Adrenal gland (tissue), 12 donors: ENCODE results near the gene MRGPRD. TPM values are rescaled to one million over a fixed set of nuclear protein-coding genes. Genes with fewer than 3 reads are reported as not detected.

Experiments
- DNase-seq, 7 donors: peaks; one replicate each; pipeline ENCODE4 v3.0.0-alpha.2; 2019 to 2020
- H3K27ac ChIP-seq, 5 donors: fragments of 200-600 bp; sonication (generic) in 4 of 5; 1 replicate in 3 of 5; 2 replicates in 2 of 5; pipeline versions ENCODE4 v1.5.1 to v1.8.0; 2016 to 2020; ENCODE audit warnings: mild to moderate bottlenecking in 1 of 5
- H3K27me3 ChIP-seq: fragments of 200-600 bp; 2 replicates; pipeline ENCODE4 v1.8.0; 2021
- H3K36me3 ChIP-seq, 2 donors: fragments of 200-600 bp; replicated peaks in 1 of 2; 1 replicate in 1 of 2; 2 replicates in 1 of 2; pipeline versions ENCODE4 v1.5.1 to v1.8.0; 2018 to 2022
- H3K4me1 ChIP-seq, 2 donors: fragments of 200-600 bp; replicated peaks in 1 of 2; 1 replicate in 1 of 2; 2 replicates in 1 of 2; pipeline versions ENCODE4 v1.5.1 to v1.8.0; 2018 to 2021
- H3K4me3 ChIP-seq, 4 donors: fragments of 200-600 bp; sonication (generic) in 3 of 4; one replicate each; pipeline ENCODE4 v1.5.1; 2016 to 2018
- H3K9me3 ChIP-seq, 3 donors: fragments of 200-600 bp; sonication (generic) in 1 of 3; replicated peaks in 1 of 3; 1 replicate in 2 of 3; 2 replicates in 1 of 3; pipeline versions ENCODE4 v1.5.1 to v1.8.0; 2016 to 2021
- CTCF ChIP-seq, 6 experiments: fragments of 450-650 bp in 4 of 6; fragments of 200-600 bp in 2 of 6; sonication (generic) in 1 of 6; IDR thresholded peaks; 1 replicate in 5 of 6; 2 replicates in 1 of 6; pipeline versions ENCODE4 v1.5.1 to v1.8.0; 2016 to 2021; ENCODE audit warnings: antibody characterized with exemption in 6 of 6, mild to moderate bottlenecking in 2 of 6, moderate library complexity in 1 of 6
- POLR2A ChIP-seq, 2 donors: fragments of 450-650 bp; IDR thresholded peaks; one replicate each; pipeline ENCODE4 v1.6.1; 2017; ENCODE audit warnings: antibody characterized with exemption in 2 of 2, mild to moderate bottlenecking in 2 of 2, moderate library complexity in 1 of 2
- WGBS, 4 donors: extraction: QIAGEN DNeasy Blood & Tissue Kit in 2 of 4; methylation state at CpG; one replicate each; pipeline versions ENCODE4 v1.1.5 to v1.1.7; 2013 to 2017; 5-methylcytosine and 5-hydroxymethylcytosine counted together
- intact Hi-C, 2 donors: fragments of 100-400 bp; cut with DNase I; formaldehyde crosslinking; loops; one replicate each; pipeline versions ENCODE4 v1.14.1 to v1.15.0; 2022 to 2023
- polyA plus RNA-seq, 3 donors: library from polyadenylated mRNA; stranded (reverse); fragments of 200-250 nt in 2 of 3; fragments of 350-450 nt in 1 of 3; fragmentation: Illumina TruSeq in 1 of 3; extraction: RNeasy Lipid Tissue Mini Kit (QIAGEN cat#74804) in 1 of 3; gene quantifications; one replicate each; pipeline ENCODE4 v1.2.3, GENCODE V29; 2013 to 2014
- total RNA-seq, 9 donors: library from RNA; depleted of rRNA in 4 of 9; stranded (reverse); fragments of >200 nt in 4 of 9; fragments of 120-200 nt in 1 of 9; fragmentation: NEBNext Ultra II Directional in 1 of 9; extraction: Animal tissue kit (Norgen Biotek cat#: 25700) in 1 of 9; gene quantifications; one replicate each; pipeline versions ENCODE4 v1.1.0 to v1.2.4, GENCODE V29; 2013 to 2023
- donor health status: healthy with polysubstance abuse.
- donor health status: Bipolar disorder and iron deficiency.
- donor health status: DM: yes; HTN: yes; CAD: no.
- donor health status: DM: no; HTN: no; CAD: no.
- donor health status: DM: no; HTN: no; CAD: no.
- donor health status: DM: yes; HTN: yes; CAD: no.

Gene MRGPRD
- total and polyA plus RNA-seq, 12 donors = not detected

- Histone ChIP-seq H3K4me1 (no peaks in the 10 kb centered on the region), H3K4me3 (no peak overlapping the region), H3K36me3 (peaks cover 0 to 81% of the 10 kb centered on the region in 2 donors), H3K27ac (no peak overlapping the region), H3K9me3 (no peaks in the 10 kb centered on the region), H3K27me3 (no peaks in the 10 kb centered on the region)
- 92 to 100% (median 95%) methylated on average over 7 to 13 of the region's 13 CpGs for WGBS, 4 donors
- intact Hi-C loops = loop anchor here in 1 of 2 donors (10.0 kb wide), 1 partner anchor 150 kb away; no protein-coding TSS in a partner anchor
- DNase-seq = no peak
- no peak for TF ChIP-seq CTCF (IDR thresholded peaks at IDR 0.05)
- TF ChIP-seq POLR2A (IDR thresholded peaks at IDR 0.05) = no peak
Observed at GRCh38 chr11:68934666-68935065, 46.1 kb downstream of the MRGPRD start.

- TF ChIP-seq POLR2A (IDR thresholded peaks at IDR 0.05) (no peak), CTCF (IDR thresholded peaks at IDR 0.05) (no peak)
- H3K27ac ChIP-seq = no peak overlapping the region
- intact Hi-C loops = loop anchor here in 1 of 2 donors (10.0 kb wide), 1 partner anchor 151 kb away; no protein-coding TSS in a partner anchor
- peaks cover 0 to 81% of the 10 kb centered on the region in 2 donors for H3K36me3 ChIP-seq
- H3K27me3 ChIP-seq = no peaks in the 10 kb centered on the region
- H3K4me3 ChIP-seq = no peak overlapping the region
- DNase-seq = no peak
- WGBS, 4 donors = 94 to 96% (median 95%) methylated on average over 9 to 12 of the region's 12 CpGs
- no peaks in the 10 kb centered on the region for H3K4me1 ChIP-seq
- no peaks in the 10 kb centered on the region for H3K9me3 ChIP-seq
Observed at GRCh38 chr11:68934321-68934645, 46.5 kb downstream of the MRGPRD start.

- WGBS, 4 donors = 87 to 94% (median 92%) methylated on average over 12 to 17 of the region's 17 CpGs
- no peak for DNase-seq
- Histone ChIP-seq H3K36me3 (peaks cover 0 to 81% of the 10 kb centered on the region in 2 donors), H3K27ac (no peak overlapping the region), H3K27me3 (no peaks in the 10 kb centered on the region), H3K4me3 (no peak overlapping the region), H3K4me1 (no peaks in the 10 kb centered on the region), H3K9me3 (no peaks in the 10 kb centered on the region)
- TF ChIP-seq CTCF (IDR thresholded peaks at IDR 0.05) = no peak
- intact Hi-C loops = loop anchor here in 1 of 2 donors (10.0 kb wide), 1 partner anchor 151 kb away; no protein-coding TSS in a partner anchor
Observed at GRCh38 chr11:68933605-68934320, 47.0 kb downstream of the MRGPRD start.

- Histone ChIP-seq H3K27me3 (no peaks in the 10 kb centered on the region), H3K4me3 (no peak overlapping the region), H3K9me3 (no peaks in the 10 kb centered on the region), H3K27ac (no peak overlapping the region), H3K36me3 (peaks cover 0 to 77% of the 10 kb centered on the region in 2 donors), H3K4me1 (peaks cover 0 to 3% of the 10 kb centered on the region in 2 donors)
- WGBS, 4 donors = 92 to 96% (median 95%) methylated on average over 16 to 24 of the region's 24 CpGs
- intact Hi-C loops = loop anchor here in 1 of 2 donors (10.0 kb wide), 1 partner anchor 152 kb away; no protein-coding TSS in a partner anchor
- no peak for TF ChIP-seq POLR2A (IDR thresholded peaks at IDR 0.05)
- no peak for TF ChIP-seq CTCF (IDR thresholded peaks at IDR 0.05)
- no peak for DNase-seq
Observed at GRCh38 chr11:68932933-68933577, 47.7 kb downstream of the MRGPRD start.
